ENCODE data around the gene SLC10A1. TPM values are rescaled to one million over a fixed set of nuclear protein-coding genes. Genes with fewer than 3 reads are reported as not detected.

Gene SLC10A1
- total RNA-seq, 1 donor from 2014 or later, result not detected

DNA sequence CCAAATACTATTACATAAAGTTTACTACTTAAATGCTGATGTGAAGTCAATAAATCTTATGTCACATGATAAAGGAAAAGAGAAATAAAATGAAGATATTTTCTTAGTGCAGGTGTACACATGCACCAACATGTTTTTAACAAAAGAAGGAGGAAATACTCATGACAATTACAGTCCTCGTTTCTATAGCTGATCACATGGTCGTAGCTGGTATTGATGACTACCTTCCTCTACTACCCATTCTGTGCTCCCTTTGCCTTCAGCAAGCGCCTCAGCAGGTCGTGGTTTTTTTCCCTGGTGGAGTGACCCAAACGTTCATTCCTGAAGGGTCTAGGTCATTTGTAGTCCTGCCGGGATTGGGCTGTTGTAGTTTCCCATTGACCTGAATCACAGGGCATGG lies 25.4 kb upstream of the SLC10A1 start:
- Histone ChIP-seq H3K36me3 (no peaks in the 10 kb centered on the region), H3K9me3 (no peaks in the 10 kb centered on the region), H3K4me1 (no peaks in the 10 kb centered on the region), H3K4me3 (no peak overlapping the region), H3K27me3 (ENCODE audit: low read depth) (peaks cover 10% of the 10 kb centered on the region), H3K27ac (no peak overlapping the region)
- intact Hi-C loops (cut with DNase I), result no loop called here
- TF ChIP-seq, protein P1, sequence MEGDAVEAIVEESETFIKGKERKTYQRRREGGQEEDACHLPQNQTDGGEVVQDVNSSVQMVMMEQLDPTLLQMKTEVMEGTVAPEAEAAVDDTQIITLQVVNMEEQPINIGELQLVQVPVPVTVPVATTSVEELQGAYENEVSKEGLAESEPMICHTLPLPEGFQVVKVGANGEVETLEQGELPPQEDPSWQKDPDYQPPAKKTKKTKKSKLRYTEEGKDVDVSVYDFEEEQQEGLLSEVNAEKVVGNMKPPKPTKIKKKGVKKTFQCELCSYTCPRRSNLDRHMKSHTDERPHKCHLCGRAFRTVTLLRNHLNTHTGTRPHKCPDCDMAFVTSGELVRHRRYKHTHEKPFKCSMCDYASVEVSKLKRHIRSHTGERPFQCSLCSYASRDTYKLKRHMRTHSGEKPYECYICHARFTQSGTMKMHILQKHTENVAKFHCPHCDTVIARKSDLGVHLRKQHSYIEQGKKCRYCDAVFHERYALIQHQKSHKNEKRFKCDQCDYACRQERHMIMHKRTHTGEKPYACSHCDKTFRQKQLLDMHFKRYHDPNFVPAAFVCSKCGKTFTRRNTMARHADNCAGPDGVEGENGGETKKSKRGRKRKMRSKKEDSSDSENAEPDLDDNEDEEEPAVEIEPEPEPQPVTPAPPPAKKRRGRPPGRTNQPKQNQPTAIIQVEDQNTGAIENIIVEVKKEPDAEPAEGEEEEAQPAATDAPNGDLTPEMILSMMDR (IDR thresholded peaks at IDR 0.05), result no peak
- ATAC-seq (no peak), DNase-seq (no peak)

DNA sequence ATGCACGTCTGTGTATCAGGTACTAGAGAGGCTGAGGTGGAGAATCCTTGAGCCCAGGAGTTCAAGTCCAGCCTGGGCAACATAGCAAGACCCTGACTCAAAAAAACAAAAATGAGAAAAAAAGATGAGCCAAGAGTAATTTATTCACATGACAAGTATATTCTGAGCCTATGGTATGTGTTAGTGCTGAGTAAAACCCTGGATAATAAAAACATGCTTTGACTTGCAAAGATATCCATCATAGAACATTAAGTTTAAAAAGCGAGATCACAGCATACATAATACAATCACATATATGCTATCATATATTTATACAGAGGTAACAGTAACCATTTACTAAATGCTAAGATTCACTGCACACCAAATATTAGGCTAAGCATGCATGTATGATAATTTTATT lies 23.9 kb upstream of the SLC10A1 start:
- Histone ChIP-seq H3K4me3 (no peak overlapping the region), H3K4me1 (no peaks in the 10 kb centered on the region), H3K27ac (no peak overlapping the region), H3K9me3 (no peaks in the 10 kb centered on the region), H3K36me3 (no peaks in the 10 kb centered on the region), H3K27me3 (ENCODE audit: low read depth) (peaks cover 16% of the 10 kb centered on the region)
- intact Hi-C loops (cut with DNase I), result no loop called here
- ATAC-seq, result no peak
- TF ChIP-seq, protein P1 (IDR thresholded peaks at IDR 0.05), result no peak
- no peak for DNase-seq

DNA sequence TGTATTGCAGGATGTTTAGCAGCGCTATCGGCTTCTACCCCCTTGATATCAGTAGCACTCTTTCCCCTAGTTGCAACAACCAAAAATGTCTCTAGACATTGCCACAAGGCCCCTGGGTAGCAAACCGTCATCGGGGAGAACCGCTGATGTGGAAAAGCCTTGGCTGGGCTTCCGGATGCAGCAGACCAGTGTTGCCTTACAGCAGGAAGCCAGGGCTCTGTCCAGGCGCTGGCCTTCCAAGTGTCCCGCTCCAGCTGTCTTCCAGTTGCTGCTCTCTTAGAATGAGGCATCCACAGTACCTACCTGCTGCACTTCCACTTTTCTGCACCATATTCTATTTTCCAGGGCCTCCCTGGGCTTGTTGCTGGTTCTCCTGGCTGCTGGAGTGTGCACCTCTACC lies 22.6 kb upstream of the SLC10A1 start:
- H3K9me3 ChIP-seq, result no peaks in the 10 kb centered on the region
- H3K4me1 ChIP-seq, result no peaks in the 10 kb centered on the region
- no peaks in the 10 kb centered on the region for H3K36me3 ChIP-seq
- DNase-seq (no peak), ATAC-seq (no peak)
- H3K27me3 ChIP-seq (ENCODE audit: low read depth), result peaks cover 16% of the 10 kb centered on the region
- H3K27ac ChIP-seq, result no peak overlapping the region
- intact Hi-C loops (cut with DNase I), result loop anchor here (5.0 kb wide), 1 partner anchor 208 kb away; no protein-coding TSS in a partner anchor
- TF ChIP-seq, protein P1 (IDR thresholded peaks at IDR 0.05), result no peak
- no peak overlapping the region for H3K4me3 ChIP-seq

DNA sequence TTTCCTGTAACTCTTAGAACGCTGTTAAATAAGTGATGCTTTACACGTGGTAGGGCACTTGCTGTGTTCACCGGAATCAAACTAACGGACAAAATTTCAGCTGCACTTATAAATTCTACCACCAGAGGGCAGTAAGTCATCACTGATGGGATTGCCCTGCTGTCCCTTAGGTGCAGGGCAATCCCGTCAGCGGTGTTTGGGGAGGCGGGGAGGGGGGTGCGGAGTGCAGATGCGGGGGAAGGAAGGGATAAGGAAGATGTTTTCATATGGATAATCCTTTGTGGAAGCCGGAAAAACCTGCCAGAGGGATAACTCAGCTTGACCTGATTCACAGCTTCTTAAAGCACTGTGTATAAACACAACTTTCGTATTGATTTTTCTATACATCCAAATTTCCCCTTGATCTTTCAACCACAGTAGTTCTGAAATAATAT lies 21.7 kb upstream of the SLC10A1 start:
- ATAC-seq (peak; percentile 78 to 84), DNase-seq (no peak)
- Histone ChIP-seq H3K27me3 (ENCODE audit: low read depth) (peaks cover 16% of the 10 kb centered on the region), H3K4me1 (no peaks in the 10 kb centered on the region), H3K4me3 (no peak overlapping the region), H3K9me3 (no peaks in the 10 kb centered on the region), H3K27ac (no peak overlapping the region), H3K36me3 (no peaks in the 10 kb centered on the region)
- TF ChIP-seq, protein P1 (IDR thresholded peaks at IDR 0.05), result peak; percentile 81
- intact Hi-C loops (cut with DNase I), result loop anchor here (5.0 kb wide), 1 partner anchor 209 kb away; no protein-coding TSS in a partner anchor

DNA sequence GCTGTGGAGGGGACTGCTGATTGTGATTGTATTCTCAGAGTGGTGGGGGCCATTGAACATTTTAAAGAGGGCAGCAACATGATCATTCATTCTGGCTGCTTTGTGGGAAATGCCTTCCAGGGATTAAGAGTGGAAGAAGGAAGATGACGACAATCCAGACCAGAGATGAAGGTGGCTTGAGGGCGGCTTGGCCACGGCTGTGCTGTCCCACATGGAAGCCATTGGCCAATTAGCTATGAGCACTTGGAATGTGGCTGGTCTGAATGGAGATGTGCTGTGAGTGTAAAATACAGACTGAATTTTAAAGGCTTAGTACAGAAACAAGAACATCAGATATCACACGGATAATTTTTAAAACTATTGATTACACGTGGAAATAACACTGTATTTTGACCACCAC lies 19.2 kb upstream of the SLC10A1 start:
- ATAC-seq, result no peak
- Histone ChIP-seq H3K4me1 (no peaks in the 10 kb centered on the region), H3K27me3 (ENCODE audit: low read depth) (peaks cover 16% of the 10 kb centered on the region), H3K9me3 (no peaks in the 10 kb centered on the region), H3K4me3 (no peak overlapping the region), H3K36me3 (no peaks in the 10 kb centered on the region), H3K27ac (no peak overlapping the region)
- no peak for DNase-seq
- TF ChIP-seq, protein P1 (IDR thresholded peaks at IDR 0.05), result no peak
- intact Hi-C loops (cut with DNase I), result loop anchor here (5.0 kb wide), 1 partner anchor 211 kb away; no protein-coding TSS in a partner anchor

All from lower lobe of right lung (tissue), 2 donors.